Uterus (tissue), 2 donors: Measurements from ENCODE around the gene RPL22.
A peak's percentile ranks its signal among the peaks of the same experiment; 100 is the strongest.

Experiments used
- POLR2A ChIP-seq, 2 donors: fragments of 450-650 bp; IDR thresholded peaks; one replicate each; pipeline ENCODE4 v1.6.1; 2016; ENCODE audit warnings: antibody characterized with exemption in 2 of 2, mild to moderate bottlenecking in 1 of 2, moderate library complexity in 1 of 2
- TF ChIP-seq, protein P1 (sequence below), 4 experiments: fragments of 200-600 bp in 2 of 4; fragments of 450-650 bp in 2 of 4; sonication (generic) in 2 of 4; IDR thresholded peaks; one replicate each; pipeline ENCODE4 v1.5.1; 2016 to 2019; ENCODE audit warnings: antibody characterized with exemption in 4 of 4, mild to moderate bottlenecking in 2 of 4, moderate library complexity in 1 of 4

- TF ChIP-seq POLR2A (IDR thresholded peaks at IDR 0.05) = no peak
- TF ChIP-seq, protein P1, sequence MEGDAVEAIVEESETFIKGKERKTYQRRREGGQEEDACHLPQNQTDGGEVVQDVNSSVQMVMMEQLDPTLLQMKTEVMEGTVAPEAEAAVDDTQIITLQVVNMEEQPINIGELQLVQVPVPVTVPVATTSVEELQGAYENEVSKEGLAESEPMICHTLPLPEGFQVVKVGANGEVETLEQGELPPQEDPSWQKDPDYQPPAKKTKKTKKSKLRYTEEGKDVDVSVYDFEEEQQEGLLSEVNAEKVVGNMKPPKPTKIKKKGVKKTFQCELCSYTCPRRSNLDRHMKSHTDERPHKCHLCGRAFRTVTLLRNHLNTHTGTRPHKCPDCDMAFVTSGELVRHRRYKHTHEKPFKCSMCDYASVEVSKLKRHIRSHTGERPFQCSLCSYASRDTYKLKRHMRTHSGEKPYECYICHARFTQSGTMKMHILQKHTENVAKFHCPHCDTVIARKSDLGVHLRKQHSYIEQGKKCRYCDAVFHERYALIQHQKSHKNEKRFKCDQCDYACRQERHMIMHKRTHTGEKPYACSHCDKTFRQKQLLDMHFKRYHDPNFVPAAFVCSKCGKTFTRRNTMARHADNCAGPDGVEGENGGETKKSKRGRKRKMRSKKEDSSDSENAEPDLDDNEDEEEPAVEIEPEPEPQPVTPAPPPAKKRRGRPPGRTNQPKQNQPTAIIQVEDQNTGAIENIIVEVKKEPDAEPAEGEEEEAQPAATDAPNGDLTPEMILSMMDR (IDR thresholded peaks at IDR 0.05) = peak; percentile 38 to 71 (median 58)
Measured at GRCh38 chr1:6208723-6209660, 9.6 kb upstream of the RPL22 start.
